Astrocyte of the cerebellum (primary cell): ENCODE data around the gene MGAT5.

ENCODE experiments used
- DNase-seq: peaks from one replicate; pipeline ENCODE4 v3.0.0-alpha.2; 2011; ENCODE audit warnings: low read depth
- H3K4me3 ChIP-seq: 2 replicates; pipeline ENCODE4 v1.5.1; 2011; ENCODE audit warnings: mild to moderate bottlenecking, low read depth, low read length, moderate library complexity
- in situ Hi-C: cut with HindIII; loops from 2 replicates; pipeline ENCODE4 v1.10.0; 2017; ENCODE audit warnings: low sequenced_read_pairs
- TF ChIP-seq, protein P1 (sequence below): IDR thresholded peaks from 2 replicates; pipeline ENCODE4 v1.5.1; 2012; ENCODE audit warnings: low read length, low read depth, moderate library complexity, mild to moderate bottlenecking; ENCODE audit errors: missing control alignments

MGAT5 gene

DNA sequence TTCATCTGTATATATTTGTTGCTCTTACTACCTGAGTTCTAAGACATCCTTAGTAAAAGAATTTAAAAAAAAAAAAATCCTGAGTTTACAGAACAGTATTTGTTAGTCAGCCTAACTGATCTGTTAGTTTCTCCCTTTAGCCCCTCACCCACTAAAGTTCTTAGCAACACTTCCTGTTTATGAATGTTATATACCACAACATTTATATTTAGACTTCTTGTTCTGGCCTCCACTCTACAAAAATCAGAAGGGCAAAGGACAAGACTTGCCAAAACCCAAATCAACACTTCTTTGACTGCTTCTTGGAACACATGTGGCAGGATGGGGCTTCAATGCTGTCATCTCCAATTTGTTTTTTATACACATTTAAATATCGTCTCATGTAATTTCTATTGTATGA is 71.1 kb downstream of the MGAT5 start:
- in situ Hi-C loops: no loop called here
- DNase-seq: no peak

DNA sequence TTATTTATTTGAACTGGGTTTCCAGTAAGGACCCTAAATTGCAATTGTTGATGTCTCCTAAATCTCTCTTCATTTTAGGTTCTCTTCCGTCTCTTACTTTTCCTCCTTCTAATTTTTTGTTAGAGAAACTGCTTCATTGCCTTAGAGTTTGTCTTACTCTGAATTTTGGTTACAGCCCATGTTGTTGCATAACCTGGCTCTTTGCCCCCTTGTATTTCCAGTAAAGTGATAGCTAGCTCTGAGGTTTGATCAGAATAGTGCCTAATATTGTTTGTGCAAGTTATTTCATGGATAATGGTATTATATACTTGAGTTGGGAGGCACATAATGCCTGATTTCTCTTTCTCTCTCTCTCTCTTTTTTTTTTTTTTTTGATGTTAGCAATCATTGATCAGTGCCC is 71.8 kb downstream of the MGAT5 start:
- in situ Hi-C loops: no loop called here
- no peak overlapping the region for H3K4me3 ChIP-seq
- DNase-seq: no peak
- TF ChIP-seq, protein P1, sequence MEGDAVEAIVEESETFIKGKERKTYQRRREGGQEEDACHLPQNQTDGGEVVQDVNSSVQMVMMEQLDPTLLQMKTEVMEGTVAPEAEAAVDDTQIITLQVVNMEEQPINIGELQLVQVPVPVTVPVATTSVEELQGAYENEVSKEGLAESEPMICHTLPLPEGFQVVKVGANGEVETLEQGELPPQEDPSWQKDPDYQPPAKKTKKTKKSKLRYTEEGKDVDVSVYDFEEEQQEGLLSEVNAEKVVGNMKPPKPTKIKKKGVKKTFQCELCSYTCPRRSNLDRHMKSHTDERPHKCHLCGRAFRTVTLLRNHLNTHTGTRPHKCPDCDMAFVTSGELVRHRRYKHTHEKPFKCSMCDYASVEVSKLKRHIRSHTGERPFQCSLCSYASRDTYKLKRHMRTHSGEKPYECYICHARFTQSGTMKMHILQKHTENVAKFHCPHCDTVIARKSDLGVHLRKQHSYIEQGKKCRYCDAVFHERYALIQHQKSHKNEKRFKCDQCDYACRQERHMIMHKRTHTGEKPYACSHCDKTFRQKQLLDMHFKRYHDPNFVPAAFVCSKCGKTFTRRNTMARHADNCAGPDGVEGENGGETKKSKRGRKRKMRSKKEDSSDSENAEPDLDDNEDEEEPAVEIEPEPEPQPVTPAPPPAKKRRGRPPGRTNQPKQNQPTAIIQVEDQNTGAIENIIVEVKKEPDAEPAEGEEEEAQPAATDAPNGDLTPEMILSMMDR: no peak

More for the DNA sequence above, 71.1 kb downstream of the MGAT5 start:
- no peak overlapping the region for H3K4me3 ChIP-seq
- TF ChIP-seq, protein P1: no peak

- TF ChIP-seq, protein P1: no peak
- no peak for DNase-seq
- H3K4me3 ChIP-seq: no peak overlapping the region
- in situ Hi-C loops: no loop called here
Observed at GRCh38 chr2:134327367-134327766, 73.5 kb downstream of the MGAT5 start.

DNA sequence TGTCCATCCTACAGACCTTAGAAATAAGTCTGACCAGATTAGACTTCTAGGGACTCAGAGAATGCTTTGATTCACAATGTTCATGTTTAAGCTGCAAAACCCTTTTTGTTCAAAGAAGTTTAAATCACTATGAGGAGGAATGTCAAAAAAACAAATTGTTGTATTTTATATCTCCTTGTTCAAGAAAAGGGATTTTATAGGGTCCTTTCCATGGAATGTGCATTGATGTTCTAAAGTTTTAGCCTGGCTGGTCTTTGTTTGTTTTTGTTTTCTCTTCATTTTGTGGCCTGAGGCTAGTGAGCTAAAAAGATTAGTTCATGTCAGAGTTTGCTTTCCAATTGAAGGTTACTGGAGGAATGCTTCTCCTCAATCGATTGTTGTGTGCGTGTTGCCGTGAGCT is 77.2 kb downstream of the MGAT5 start:
- H3K4me3 ChIP-seq: no peak overlapping the region
- in situ Hi-C loops: no loop called here
- TF ChIP-seq, protein P1: no peak
- DNase-seq: no peak

DNA sequence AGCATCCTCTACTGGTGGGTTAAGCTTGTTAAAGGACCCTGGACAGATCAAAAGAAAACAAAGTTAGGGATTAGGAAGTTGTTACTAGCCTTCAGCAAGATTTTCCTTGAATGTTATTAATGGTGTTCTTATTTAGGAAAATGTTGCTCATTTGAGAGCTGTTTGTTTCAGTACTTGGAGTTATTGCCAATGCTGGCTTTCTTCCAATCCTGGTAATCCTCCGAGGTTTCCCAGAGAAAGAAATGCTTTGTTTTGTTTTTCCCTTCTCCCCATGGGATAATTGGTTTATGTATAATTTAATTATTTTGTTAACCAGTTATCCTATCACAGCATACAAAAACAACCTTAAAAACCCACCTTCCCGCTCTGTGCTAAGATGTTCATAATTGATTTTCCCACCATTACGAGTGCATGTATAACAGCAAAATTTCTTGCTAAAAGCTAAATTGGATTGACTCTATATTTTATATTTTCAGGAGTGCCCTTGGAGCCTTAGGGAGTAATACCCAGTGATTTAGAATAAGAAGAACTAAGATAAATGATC is 79.8 kb downstream of the MGAT5 start:
- no peak for DNase-seq
- TF ChIP-seq, protein P1: no peak
- H3K4me3 ChIP-seq: no peak overlapping the region
- in situ Hi-C loops: no loop called here

- no peak for DNase-seq
- TF ChIP-seq, protein P1: no peak
- H3K4me3 ChIP-seq: no peak overlapping the region
- in situ Hi-C loops: no loop called here
Observed at GRCh38 chr2:134334542-134335353, 80.9 kb downstream of the MGAT5 start.
